ENCODE results near the gene GLI3.

The GLI3 gene

DNA sequence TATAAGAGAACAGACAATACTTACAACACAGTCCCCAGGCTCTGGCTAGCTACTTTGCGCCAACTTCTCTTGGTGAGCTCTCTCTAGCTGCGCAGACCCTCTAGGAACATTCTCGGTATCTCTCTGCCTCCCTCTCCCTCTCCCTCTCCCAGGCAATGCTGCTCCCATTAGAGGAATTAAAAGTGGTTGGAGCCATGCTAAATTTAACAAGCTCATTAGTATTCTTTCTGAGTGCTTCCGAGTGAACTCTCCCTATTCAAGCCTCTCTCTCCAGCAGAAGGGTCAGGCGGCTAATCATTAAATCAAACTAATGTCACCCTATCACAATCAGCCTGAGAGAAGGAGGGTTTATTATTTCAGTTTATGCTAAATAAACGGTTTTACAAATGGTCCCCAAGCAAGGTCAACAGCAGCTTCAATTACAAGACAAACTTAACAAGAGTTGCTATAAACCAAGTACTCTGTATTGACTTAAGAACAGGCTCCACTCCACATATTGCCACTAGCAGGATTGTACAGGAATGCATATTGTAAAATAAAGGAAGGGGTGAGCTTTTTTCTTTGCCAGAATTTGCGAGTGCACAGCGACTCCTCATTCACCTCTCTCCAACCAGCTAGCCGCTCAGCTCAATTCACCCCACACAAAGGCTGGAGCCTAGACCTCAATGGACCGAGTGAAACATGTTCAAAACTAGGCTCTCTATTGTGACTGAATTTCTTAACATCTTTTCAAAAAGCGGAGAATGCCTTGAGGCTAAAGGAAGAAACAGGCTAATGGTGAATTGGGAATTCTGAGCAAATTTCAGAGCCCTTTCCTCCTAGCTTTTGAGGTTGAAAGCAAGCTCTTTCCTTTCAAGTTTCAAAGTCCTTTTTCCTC lies 84.4 kb downstream of the GLI3 start (continued):
- TF ChIP-seq, protein P1, sequence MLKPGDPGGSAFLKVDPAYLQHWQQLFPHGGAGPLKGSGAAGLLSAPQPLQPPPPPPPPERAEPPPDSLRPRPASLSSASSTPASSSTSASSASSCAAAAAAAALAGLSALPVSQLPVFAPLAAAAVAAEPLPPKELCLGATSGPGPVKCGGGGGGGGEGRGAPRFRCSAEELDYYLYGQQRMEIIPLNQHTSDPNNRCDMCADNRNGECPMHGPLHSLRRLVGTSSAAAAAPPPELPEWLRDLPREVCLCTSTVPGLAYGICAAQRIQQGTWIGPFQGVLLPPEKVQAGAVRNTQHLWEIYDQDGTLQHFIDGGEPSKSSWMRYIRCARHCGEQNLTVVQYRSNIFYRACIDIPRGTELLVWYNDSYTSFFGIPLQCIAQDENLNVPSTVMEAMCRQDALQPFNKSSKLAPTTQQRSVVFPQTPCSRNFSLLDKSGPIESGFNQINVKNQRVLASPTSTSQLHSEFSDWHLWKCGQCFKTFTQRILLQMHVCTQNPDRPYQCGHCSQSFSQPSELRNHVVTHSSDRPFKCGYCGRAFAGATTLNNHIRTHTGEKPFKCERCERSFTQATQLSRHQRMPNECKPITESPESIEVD (tag by site-specific recombination; IDR thresholded peaks at IDR 0.05): peak; percentile 100
- TF ChIP-seq BCL11B (tag by site-specific recombination; IDR thresholded peaks at IDR 0.05; ENCODE audit: low read depth) (no peak), WT1 (tag by site-specific recombination; IDR thresholded peaks at IDR 0.05) (peak; percentile 99), ZEB2 (tag by site-specific recombination; IDR thresholded peaks at IDR 0.05) (peak; percentile 86), TRIM28 (IDR thresholded peaks at IDR 0.05; ENCODE audit: borderline replicate concordance, low read length) (peak; percentile 82), ZNF146 (tag by site-specific recombination; IDR thresholded peaks at IDR 0.05) (no peak), MZF1 (tag by site-specific recombination; IDR thresholded peaks at IDR 0.05; ENCODE audit: borderline replicate concordance) (peak; percentile 84), ZNF132 (tag by site-specific recombination; IDR thresholded peaks at IDR 0.05; ENCODE audit: borderline replicate concordance) (no peak), ZNF544 (tag by site-specific recombination; IDR thresholded peaks at IDR 0.05) (no peak)
- TF ChIP-seq, protein P2, sequence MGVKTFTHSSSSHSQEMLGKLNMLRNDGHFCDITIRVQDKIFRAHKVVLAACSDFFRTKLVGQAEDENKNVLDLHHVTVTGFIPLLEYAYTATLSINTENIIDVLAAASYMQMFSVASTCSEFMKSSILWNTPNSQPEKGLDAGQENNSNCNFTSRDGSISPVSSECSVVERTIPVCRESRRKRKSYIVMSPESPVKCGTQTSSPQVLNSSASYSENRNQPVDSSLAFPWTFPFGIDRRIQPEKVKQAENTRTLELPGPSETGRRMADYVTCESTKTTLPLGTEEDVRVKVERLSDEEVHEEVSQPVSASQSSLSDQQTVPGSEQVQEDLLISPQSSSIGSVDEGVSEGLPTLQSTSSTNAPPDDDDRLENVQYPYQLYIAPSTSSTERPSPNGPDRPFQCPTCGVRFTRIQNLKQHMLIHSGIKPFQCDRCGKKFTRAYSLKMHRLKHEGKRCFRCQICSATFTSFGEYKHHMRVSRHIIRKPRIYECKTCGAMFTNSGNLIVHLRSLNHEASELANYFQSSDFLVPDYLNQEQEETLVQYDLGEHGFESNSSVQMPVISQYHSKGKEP (tag by site-specific recombination; IDR thresholded peaks at IDR 0.05): peak; percentile 86
- TF ChIP-seq, protein P3, sequence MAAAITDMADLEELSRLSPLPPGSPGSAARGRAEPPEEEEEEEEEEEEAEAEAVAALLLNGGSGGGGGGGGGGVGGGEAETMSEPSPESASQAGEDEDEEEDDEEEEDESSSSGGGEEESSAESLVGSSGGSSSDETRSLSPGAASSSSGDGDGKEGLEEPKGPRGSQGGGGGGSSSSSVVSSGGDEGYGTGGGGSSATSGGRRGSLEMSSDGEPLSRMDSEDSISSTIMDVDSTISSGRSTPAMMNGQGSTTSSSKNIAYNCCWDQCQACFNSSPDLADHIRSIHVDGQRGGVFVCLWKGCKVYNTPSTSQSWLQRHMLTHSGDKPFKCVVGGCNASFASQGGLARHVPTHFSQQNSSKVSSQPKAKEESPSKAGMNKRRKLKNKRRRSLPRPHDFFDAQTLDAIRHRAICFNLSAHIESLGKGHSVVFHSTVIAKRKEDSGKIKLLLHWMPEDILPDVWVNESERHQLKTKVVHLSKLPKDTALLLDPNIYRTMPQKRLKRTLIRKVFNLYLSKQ (tag by site-specific recombination; IDR thresholded peaks at IDR 0.05; ENCODE audit: borderline replicate concordance): no peak
- TF ChIP-seq, protein P4, sequence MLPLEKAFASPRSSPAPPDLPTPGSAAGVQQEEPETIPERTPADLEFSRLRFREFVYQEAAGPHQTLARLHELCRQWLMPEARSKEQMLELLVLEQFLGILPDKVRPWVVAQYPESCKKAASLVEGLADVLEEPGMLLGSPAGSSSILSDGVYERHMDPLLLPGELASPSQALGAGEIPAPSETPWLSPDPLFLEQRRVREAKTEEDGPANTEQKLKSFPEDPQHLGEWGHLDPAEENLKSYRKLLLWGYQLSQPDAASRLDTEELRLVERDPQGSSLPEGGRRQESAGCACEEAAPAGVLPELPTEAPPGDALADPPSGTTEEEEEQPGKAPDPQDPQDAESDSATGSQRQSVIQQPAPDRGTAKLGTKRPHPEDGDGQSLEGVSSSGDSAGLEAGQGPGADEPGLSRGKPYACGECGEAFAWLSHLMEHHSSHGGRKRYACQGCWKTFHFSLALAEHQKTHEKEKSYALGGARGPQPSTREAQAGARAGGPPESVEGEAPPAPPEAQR (tag by site-specific recombination; IDR thresholded peaks at IDR 0.05): no peak
- TF ChIP-seq, protein P5, sequence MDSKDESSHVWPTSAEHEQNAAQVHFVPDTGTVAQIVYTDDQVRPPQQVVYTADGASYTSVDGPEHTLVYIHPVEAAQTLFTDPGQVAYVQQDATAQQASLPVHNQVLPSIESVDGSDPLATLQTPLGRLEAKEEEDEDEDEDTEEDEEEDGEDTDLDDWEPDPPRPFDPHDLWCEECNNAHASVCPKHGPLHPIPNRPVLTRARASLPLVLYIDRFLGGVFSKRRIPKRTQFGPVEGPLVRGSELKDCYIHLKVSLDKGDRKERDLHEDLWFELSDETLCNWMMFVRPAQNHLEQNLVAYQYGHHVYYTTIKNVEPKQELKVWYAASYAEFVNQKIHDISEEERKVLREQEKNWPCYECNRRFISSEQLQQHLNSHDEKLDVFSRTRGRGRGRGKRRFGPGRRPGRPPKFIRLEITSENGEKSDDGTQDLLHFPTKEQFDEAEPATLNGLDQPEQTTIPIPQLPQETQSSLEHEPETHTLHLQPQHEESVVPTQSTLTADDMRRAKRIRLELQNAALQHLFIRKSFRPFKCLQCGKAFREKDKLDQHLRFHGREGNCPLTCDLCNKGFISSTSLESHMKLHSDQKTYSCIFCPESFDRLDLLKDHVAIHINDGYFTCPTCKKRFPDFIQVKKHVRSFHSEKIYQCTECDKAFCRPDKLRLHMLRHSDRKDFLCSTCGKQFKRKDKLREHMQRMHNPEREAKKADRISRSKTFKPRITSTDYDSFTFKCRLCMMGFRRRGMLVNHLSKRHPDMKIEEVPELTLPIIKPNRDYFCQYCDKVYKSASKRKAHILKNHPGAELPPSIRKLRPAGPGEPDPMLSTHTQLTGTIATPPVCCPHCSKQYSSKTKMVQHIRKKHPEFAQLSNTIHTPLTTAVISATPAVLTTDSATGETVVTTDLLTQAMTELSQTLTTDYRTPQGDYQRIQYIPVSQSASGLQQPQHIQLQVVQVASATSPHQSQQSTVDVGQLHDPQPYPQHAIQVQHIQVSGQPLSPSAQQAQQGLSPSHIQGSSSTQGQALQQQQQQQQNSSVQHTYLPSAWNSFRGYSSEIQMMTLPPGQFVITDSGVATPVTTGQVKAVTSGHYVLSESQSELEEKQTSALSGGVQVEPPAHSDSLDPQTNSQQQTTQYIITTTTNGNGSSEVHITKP (tag by site-specific recombination; IDR thresholded peaks at IDR 0.05): peak; percentile 64
- TF ChIP-seq, protein P6, sequence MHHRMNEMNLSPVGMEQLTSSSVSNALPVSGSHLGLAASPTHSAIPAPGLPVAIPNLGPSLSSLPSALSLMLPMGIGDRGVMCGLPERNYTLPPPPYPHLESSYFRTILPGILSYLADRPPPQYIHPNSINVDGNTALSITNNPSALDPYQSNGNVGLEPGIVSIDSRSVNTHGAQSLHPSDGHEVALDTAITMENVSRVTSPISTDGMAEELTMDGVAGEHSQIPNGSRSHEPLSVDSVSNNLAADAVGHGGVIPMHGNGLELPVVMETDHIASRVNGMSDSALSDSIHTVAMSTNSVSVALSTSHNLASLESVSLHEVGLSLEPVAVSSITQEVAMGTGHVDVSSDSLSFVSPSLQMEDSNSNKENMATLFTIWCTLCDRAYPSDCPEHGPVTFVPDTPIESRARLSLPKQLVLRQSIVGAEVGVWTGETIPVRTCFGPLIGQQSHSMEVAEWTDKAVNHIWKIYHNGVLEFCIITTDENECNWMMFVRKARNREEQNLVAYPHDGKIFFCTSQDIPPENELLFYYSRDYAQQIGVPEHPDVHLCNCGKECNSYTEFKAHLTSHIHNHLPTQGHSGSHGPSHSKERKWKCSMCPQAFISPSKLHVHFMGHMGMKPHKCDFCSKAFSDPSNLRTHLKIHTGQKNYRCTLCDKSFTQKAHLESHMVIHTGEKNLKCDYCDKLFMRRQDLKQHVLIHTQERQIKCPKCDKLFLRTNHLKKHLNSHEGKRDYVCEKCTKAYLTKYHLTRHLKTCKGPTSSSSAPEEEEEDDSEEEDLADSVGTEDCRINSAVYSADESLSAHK (tag by site-specific recombination; IDR thresholded peaks at IDR 0.05): peak; percentile 95
- TF ChIP-seq, protein P7, sequence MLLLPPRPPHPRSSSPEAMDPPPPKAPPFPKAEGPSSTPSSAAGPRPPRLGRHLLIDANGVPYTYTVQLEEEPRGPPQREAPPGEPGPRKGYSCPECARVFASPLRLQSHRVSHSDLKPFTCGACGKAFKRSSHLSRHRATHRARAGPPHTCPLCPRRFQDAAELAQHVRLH (tag by site-specific recombination; IDR thresholded peaks at IDR 0.05): peak; percentile 93
- TF ChIP-seq, protein P8, sequence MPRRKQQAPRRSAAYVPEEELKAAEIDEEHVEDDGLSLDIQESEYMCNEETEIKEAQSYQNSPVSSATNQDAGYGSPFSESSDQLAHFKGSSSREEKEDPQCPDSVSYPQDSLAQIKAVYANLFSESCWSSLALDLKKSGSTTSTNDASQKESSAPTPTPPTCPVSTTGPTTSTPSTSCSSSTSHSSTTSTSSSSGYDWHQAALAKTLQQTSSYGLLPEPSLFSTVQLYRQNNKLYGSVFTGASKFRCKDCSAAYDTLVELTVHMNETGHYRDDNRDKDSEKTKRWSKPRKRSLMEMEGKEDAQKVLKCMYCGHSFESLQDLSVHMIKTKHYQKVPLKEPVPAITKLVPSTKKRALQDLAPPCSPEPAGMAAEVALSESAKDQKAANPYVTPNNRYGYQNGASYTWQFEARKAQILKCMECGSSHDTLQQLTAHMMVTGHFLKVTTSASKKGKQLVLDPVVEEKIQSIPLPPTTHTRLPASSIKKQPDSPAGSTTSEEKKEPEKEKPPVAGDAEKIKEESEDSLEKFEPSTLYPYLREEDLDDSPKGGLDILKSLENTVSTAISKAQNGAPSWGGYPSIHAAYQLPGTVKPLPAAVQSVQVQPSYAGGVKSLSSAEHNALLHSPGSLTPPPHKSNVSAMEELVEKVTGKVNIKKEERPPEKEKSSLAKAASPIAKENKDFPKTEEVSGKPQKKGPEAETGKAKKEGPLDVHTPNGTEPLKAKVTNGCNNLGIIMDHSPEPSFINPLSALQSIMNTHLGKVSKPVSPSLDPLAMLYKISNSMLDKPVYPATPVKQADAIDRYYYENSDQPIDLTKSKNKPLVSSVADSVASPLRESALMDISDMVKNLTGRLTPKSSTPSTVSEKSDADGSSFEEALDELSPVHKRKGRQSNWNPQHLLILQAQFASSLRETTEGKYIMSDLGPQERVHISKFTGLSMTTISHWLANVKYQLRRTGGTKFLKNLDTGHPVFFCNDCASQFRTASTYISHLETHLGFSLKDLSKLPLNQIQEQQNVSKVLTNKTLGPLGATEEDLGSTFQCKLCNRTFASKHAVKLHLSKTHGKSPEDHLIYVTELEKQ (tag by site-specific recombination; IDR thresholded peaks at IDR 0.05; ENCODE audit: borderline replicate concordance): peak; percentile 74; the same call in 1 of the 2 replicates
